ENCODE data around the gene AIMP2.

DNA sequence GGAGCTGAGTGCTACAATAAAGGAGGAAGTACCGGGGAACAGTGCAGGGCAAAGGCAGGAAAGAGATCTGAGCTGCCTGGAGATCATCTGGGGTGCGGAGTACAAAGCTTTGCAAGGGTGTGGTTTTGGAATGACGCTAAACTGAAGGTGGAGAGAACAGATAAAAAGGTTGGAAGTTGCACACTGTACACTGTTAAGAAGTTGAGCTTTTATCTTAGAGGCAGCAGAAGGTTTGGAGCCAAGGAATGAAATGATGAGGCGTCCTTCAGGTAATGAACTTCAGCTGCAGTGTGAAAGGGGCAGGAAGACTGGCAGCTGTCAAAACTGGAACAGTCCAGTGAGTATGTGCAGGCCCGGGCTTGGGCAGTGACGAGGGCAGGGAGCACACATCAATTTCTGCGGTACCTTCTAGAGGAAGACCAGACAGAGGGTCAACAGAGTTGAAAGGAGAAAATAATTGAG, 14.9 kb downstream of the AIMP2 start:
- TF ChIP-seq ZNF274 (IDR thresholded peaks at IDR 0.05; ENCODE audit: low read depth, low read length) (no peak), YY1 (IDR thresholded peaks at IDR 0.05; ENCODE audit: insufficient read depth, insufficient read length) (no peak)
